Osteocyte (in vitro differentiated cells): ENCODE measurements around the gene ZNF799. TPM values are rescaled to one million over a fixed set of nuclear protein-coding genes. Genes with fewer than 3 reads are reported as not detected.
"Not testable (repeated sequence)": the region's sequence is repeated elsewhere in the genome, so short reads cannot be mapped to it uniquely, and the experiment has no call there.

Source experiments
- DNase-seq: peaks from one replicate; pipeline ENCODE4 v3.0.0; 2021; ENCODE audit warnings: mixed read lengths; ENCODE audit not compliant: unreplicated experiment; ENCODE audit errors: extremely low spot score
- H3K27ac Mint-ChIP-seq: one replicate; pipeline ENCODE4 v1.8.0; 2021; ENCODE audit warnings: mild to moderate bottlenecking, mixed read lengths; ENCODE audit not compliant: unreplicated experiment
- H3K27me3 Mint-ChIP-seq: one replicate; pipeline ENCODE4 v1.8.0; 2021; ENCODE audit warnings: mixed read lengths; ENCODE audit not compliant: unreplicated experiment
- H3K36me3 Mint-ChIP-seq: one replicate; pipeline ENCODE4 v1.8.0; 2021; ENCODE audit warnings: mixed read lengths; ENCODE audit not compliant: unreplicated experiment
- H3K4me1 Mint-ChIP-seq: one replicate; pipeline ENCODE4 v1.8.0; 2021; ENCODE audit warnings: mixed read lengths; ENCODE audit not compliant: unreplicated experiment
- H3K4me3 Mint-ChIP-seq: one replicate; pipeline ENCODE4 v1.8.0; 2021; ENCODE audit warnings: mild to moderate bottlenecking, moderate library complexity, mixed read lengths; ENCODE audit not compliant: unreplicated experiment
- H3K9me3 Mint-ChIP-seq: one replicate; pipeline ENCODE4 v1.8.0; 2021; ENCODE audit warnings: mixed read lengths; ENCODE audit not compliant: unreplicated experiment
- total RNA-seq: library from RNA; stranded (reverse); gene quantifications from 2 replicates; pipeline ENCODE4 v1.2.1, GENCODE V29; 2021
- TF ChIP-seq, protein P1 (sequence below): fragments of 200-600 bp; sonication (generic); IDR thresholded peaks from 2 replicates; pipeline ENCODE4 v1.5.0; 2021; ENCODE audit warnings: antibody characterized with exemption, mild to moderate bottlenecking, moderate library complexity

The ZNF799 gene
- total RNA-seq, 1 donor from 2014 or later = 1.7 TPM

GRCh38 chr19:12364391-12365235 lies 36.5 kb downstream of the ZNF799 start:
- H3K4me3 Mint-ChIP-seq = peak overlapping the region; percentile 93
- no peaks in the 10 kb centered on the region for H3K9me3 Mint-ChIP-seq
- TF ChIP-seq, protein P1, sequence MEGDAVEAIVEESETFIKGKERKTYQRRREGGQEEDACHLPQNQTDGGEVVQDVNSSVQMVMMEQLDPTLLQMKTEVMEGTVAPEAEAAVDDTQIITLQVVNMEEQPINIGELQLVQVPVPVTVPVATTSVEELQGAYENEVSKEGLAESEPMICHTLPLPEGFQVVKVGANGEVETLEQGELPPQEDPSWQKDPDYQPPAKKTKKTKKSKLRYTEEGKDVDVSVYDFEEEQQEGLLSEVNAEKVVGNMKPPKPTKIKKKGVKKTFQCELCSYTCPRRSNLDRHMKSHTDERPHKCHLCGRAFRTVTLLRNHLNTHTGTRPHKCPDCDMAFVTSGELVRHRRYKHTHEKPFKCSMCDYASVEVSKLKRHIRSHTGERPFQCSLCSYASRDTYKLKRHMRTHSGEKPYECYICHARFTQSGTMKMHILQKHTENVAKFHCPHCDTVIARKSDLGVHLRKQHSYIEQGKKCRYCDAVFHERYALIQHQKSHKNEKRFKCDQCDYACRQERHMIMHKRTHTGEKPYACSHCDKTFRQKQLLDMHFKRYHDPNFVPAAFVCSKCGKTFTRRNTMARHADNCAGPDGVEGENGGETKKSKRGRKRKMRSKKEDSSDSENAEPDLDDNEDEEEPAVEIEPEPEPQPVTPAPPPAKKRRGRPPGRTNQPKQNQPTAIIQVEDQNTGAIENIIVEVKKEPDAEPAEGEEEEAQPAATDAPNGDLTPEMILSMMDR = no peak
- H3K36me3 Mint-ChIP-seq = peaks cover 4% of the 10 kb centered on the region
- peaks cover 15% of the 10 kb centered on the region for H3K4me1 Mint-ChIP-seq
- no peaks in the 10 kb centered on the region for H3K27me3 Mint-ChIP-seq
- peak overlapping the region; percentile 94 for H3K27ac Mint-ChIP-seq
- DNase-seq = no peak

DNA sequence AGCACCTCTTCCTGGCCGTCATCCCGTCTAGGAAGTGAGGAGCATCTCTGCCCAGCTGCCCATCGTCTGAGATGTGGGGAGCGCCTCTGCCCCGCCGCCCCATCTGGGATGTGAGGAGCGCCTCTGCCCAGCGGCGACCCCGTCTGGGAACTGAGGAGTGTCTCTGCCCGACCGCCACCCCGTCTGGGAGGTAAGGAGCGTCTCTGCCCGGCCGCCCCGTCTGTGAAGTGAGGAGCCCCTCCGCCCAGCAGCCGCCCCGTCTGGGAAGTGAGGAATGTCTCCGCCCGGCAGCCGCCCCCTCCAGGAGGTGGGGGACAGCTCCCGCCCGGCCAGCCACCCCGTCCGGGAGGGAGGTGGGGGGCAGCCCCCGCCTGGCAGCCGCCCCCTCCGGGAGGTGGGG lies 38.8 kb downstream of the ZNF799 start:
- H3K36me3 Mint-ChIP-seq, H3K27me3 Mint-ChIP-seq, DNase-seq, H3K27ac Mint-ChIP-seq, H3K4me3 Mint-ChIP-seq: not testable (repeated sequence)
- peaks cover 15% of the 10 kb centered on the region for H3K4me1 Mint-ChIP-seq
- peaks cover 14% of the 10 kb centered on the region for H3K9me3 Mint-ChIP-seq

DNA sequence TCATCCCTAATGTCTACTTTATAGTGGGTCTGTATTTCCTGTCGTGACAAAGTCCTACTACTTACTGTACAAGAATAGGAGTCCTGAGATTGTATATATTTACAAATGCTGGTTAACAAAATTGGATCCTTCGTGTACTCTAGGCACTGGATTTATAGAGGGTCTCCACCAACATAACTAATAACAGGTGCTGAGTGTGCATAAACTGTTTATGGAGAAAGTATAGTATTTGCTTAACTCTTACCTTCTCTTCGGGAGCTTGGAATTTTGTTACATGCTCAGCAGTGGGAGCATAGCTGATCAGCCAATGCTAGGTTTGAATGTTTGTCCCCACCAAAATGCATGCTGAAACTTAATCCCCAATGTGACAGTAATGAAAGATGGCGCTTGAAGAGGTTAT lies 47.7 kb downstream of the ZNF799 start:
- Mint-ChIP-seq H3K4me3 (no peak overlapping the region), H3K4me1 (no peaks in the 10 kb centered on the region), H3K36me3 (peaks cover 53% of the 10 kb centered on the region), H3K27me3 (no peaks in the 10 kb centered on the region), H3K9me3 (peaks cover 45% of the 10 kb centered on the region), H3K27ac (no peak overlapping the region)
- no peak for DNase-seq
- TF ChIP-seq, protein P1 = no peak

- H3K36me3 Mint-ChIP-seq = peaks cover 64% of the 10 kb centered on the region
- H3K4me3 Mint-ChIP-seq = no peak overlapping the region
- H3K9me3 Mint-ChIP-seq = peaks cover 52% of the 10 kb centered on the region
- no peaks in the 10 kb centered on the region for H3K4me1 Mint-ChIP-seq
- H3K27me3 Mint-ChIP-seq = no peaks in the 10 kb centered on the region
- TF ChIP-seq, protein P1 = no peak
- DNase-seq = no peak
- H3K27ac Mint-ChIP-seq = no peak overlapping the region
These were observed 50.2 kb downstream of the ZNF799 start for GRCh38 chr19:12350890-12351197.

- Mint-ChIP-seq H3K4me3 (no peak overlapping the region), H3K27me3 (no peaks in the 10 kb centered on the region), H3K9me3 (peaks cover 55% of the 10 kb centered on the region), H3K36me3 (peaks cover 67% of the 10 kb centered on the region), H3K27ac (no peak overlapping the region), H3K4me1 (no peaks in the 10 kb centered on the region)
- TF ChIP-seq, protein P1 = no peak
- DNase-seq = no peak
These were observed 50.7 kb downstream of the ZNF799 start for GRCh38 chr19:12350185-12350889.
